Transverse colon (tissue), 4 donors: Measurements from ENCODE around the gene LRP2BP. TPM values are rescaled to one million over a fixed set of nuclear protein-coding genes. Genes with fewer than 3 reads are reported as not detected.

Experiments used
- DNase-seq: peaks from one replicate; pipeline ENCODE4 v3.0.0-alpha.2; 2019
- H3K27ac ChIP-seq, 4 donors: fragments of 200-600 bp; sonication (generic); 2 replicates each; pipeline ENCODE4 v1.5.1; 2016 to 2018; ENCODE audit warnings: inconsistent platforms in 4 of 4
- H3K27me3 ChIP-seq: fragments of 200-600 bp; sonication (generic); 2 replicates; pipeline ENCODE4 v1.5.1; 2017; ENCODE audit warnings: inconsistent platforms
- H3K36me3 ChIP-seq, 4 donors: fragments of 200-600 bp; sonication (generic); 2 replicates each; pipeline ENCODE4 v1.5.1; 2017 to 2019; ENCODE audit warnings: inconsistent platforms in 4 of 4
- H3K4me1 ChIP-seq, 4 donors: fragments of 200-600 bp; sonication (generic); 2 replicates each; pipeline ENCODE4 v1.5.1; 2017 to 2020; ENCODE audit warnings: inconsistent platforms in 4 of 4
- H3K4me3 ChIP-seq, 4 donors: fragments of 200-600 bp; sonication (generic); 1 replicate in 1 of 4; 2 replicates in 3 of 4; pipeline versions ENCODE4 v1.5.1 to v1.6.1; 2017 to 2019; ENCODE audit warnings: inconsistent platforms in 4 of 4
- H3K9me3 ChIP-seq, 2 donors: fragments of 200-600 bp; sonication (generic); 2 replicates each; pipeline ENCODE4 v1.5.1; 2017 to 2019; ENCODE audit warnings: inconsistent platforms in 2 of 2
- CTCF ChIP-seq, 5 experiments: fragments of 200-600 bp in 3 of 5; fragments of 450-650 bp in 2 of 5; sonication (generic) in 3 of 5; IDR thresholded peaks; 1 replicate in 2 of 5; 2 replicates in 3 of 5; pipeline ENCODE4 v1.5.1; 2016 to 2017; ENCODE audit warnings: antibody characterized with exemption in 5 of 5, inconsistent platforms in 3 of 5, mild to moderate bottlenecking in 2 of 5, moderate library complexity in 1 of 5
- EP300 ChIP-seq: sonication (generic); formaldehyde crosslinking; IDR thresholded peaks from one replicate; pipeline ENCODE4 v1.6.1; 2017; ENCODE audit warnings: antibody characterized with exemption, low read depth
- POLR2A ChIP-seq: fragments of 450-650 bp; IDR thresholded peaks from one replicate; pipeline ENCODE4 v1.6.1; 2016; ENCODE audit warnings: antibody characterized with exemption, mild to moderate bottlenecking, moderate library complexity
- POLR2AphosphoS5 ChIP-seq, 3 donors: sonication (generic); formaldehyde crosslinking; IDR thresholded peaks; one replicate each; pipeline ENCODE4 v1.6.1; 2016; ENCODE audit warnings: antibody characterized with exemption in 3 of 3
- WGBS, 2 donors: methylation state at CpG; one replicate each; pipeline ENCODE4 v1.1.5; 2018; ENCODE audit warnings: low coverage in 1 of 2; 5-methylcytosine and 5-hydroxymethylcytosine counted together
- in situ Hi-C, 4 donors: fragments of 200-750 bp; cut with MboI; loops; one replicate each; pipeline versions ENCODE4 v1.15.0 to v1.15.1; 2017; ENCODE audit warnings: low sequenced_read_pairs in 3 of 4, low pct_ligation_motif_present in 1 of 4, low pct_unique_long_range_greater_than_20kb in 1 of 4
- intact Hi-C: fragments of 100-400 bp; cut with DNase I; formaldehyde crosslinking; loops from one replicate; pipeline ENCODE4 v1.15.1; 2023; ENCODE audit warnings: low total_unique reads
- total RNA-seq, 4 donors: library from RNA; depleted of rRNA; stranded (reverse); fragments of >200 nt; gene quantifications; one replicate each; pipeline ENCODE4 v1.1.0, GENCODE V29; 2016

Gene LRP2BP
- total RNA-seq, 4 donors from 2014 or later, result 0.55 to 20.1 (median 0.64) TPM; not detected in 1

- WGBS, 2 donors, result 94 to 96% methylated on average over 2 of the region's 2 CpGs
- Histone ChIP-seq H3K27me3 (no peaks in the 10 kb centered on the region), H3K27ac (no peak overlapping the region), H3K4me1 (no peaks in the 10 kb centered on the region), H3K36me3 (no peaks in the 10 kb centered on the region), H3K9me3 (no peaks in the 10 kb centered on the region), H3K4me3 (no peak overlapping the region)
- DNase-seq, result no peak
- in situ Hi-C loops, result no loop called here
- TF ChIP-seq POLR2A (no peak), POLR2AphosphoS5 (IDR thresholded peaks at IDR 0.05) (no peak), CTCF (IDR thresholded peaks at IDR 0.05) (no peak), EP300 (no peak)
- intact Hi-C loops, result no loop called here
Measured at GRCh38 chr4:185352741-185353140, 43.0 kb downstream of the LRP2BP start.

GRCh38 chr4:185352202-185352601 lies 43.5 kb downstream of the LRP2BP start:
- Histone ChIP-seq H3K4me1 (no peaks in the 10 kb centered on the region), H3K27ac (no peak overlapping the region), H3K9me3 (no peaks in the 10 kb centered on the region), H3K27me3 (no peaks in the 10 kb centered on the region), H3K36me3 (no peaks in the 10 kb centered on the region), H3K4me3 (no peak overlapping the region)
- DNase-seq, result no peak
- TF ChIP-seq POLR2AphosphoS5 (IDR thresholded peaks at IDR 0.05) (no peak), CTCF (IDR thresholded peaks at IDR 0.05) (no peak), EP300 (no peak), POLR2A (no peak)
- in situ Hi-C loops (no loop called here), intact Hi-C loops (no loop called here)
- 92% methylated on average over 7 of the region's 7 CpGs; no CpG with 5 or more reads in 1 of the 2 donors for WGBS, 2 donors

GRCh38 chr4:185351691-185352090 lies 44.0 kb downstream of the LRP2BP start:
- WGBS, 2 donors, result 79 to 87% methylated on average over 9 to 13 of the region's 13 CpGs
- no peaks in the 10 kb centered on the region for H3K9me3 ChIP-seq
- TF ChIP-seq EP300 (no peak), POLR2AphosphoS5 (IDR thresholded peaks at IDR 0.05) (no peak), CTCF (IDR thresholded peaks at IDR 0.05) (no peak), POLR2A (no peak)
- H3K36me3 ChIP-seq, result no peaks in the 10 kb centered on the region
- H3K4me3 ChIP-seq, result no peak overlapping the region
- H3K4me1 ChIP-seq, result no peaks in the 10 kb centered on the region
- intact Hi-C loops, result no loop called here
- H3K27ac ChIP-seq, result no peak overlapping the region
- DNase-seq, result no peak
- H3K27me3 ChIP-seq, result no peaks in the 10 kb centered on the region
- in situ Hi-C loops, result no loop called here

- intact Hi-C loops (loop anchor here (10.0 kb wide), 1 partner anchor 132 kb away; no protein-coding TSS in a partner anchor), in situ Hi-C loops (no loop called here)
- TF ChIP-seq POLR2AphosphoS5 (IDR thresholded peaks at IDR 0.05), result no peak
- no peak for TF ChIP-seq POLR2A
- no peak for TF ChIP-seq CTCF (IDR thresholded peaks at IDR 0.05)
- no peak for TF ChIP-seq EP300
- 86 to 89% methylated on average over 14 of the region's 14 CpGs for WGBS, 2 donors
- Histone ChIP-seq H3K36me3 (no peaks in the 10 kb centered on the region), H3K27me3 (no peaks in the 10 kb centered on the region), H3K4me3 (no peak overlapping the region), H3K27ac (peak overlapping the region in 1 of 4 donors; percentile 65), H3K9me3 (no peaks in the 10 kb centered on the region), H3K4me1 (peaks cover 0 to 7% (median 2%) of the 10 kb centered on the region in 4 donors)
- no peak for DNase-seq
Measured at GRCh38 chr4:185346975-185347601, 48.6 kb downstream of the LRP2BP start.
